ENCODE results near the gene MTA3. TPM values are rescaled to one million over a fixed set of nuclear protein-coding genes. Genes with fewer than 3 reads are reported as not detected.

MTA3 gene
- total and polyA plus RNA-seq, 2 donors (not counting 3 experiments of a cell fraction or from before 2014, with no cell fraction given): 36.3 to 53.3 TPM

- intact Hi-C loops (cut with micrococcal nuclease): no loop called here
- H4K20me1 ChIP-seq (replicated peaks; ENCODE audit: control insufficient read depth, extremely low read depth, insufficient read depth, low read length): no peaks in the 10 kb centered on the region
- H3K36me3 ChIP-seq (ENCODE audit: control insufficient read depth in 2 of 2, extremely low read depth in 1 of 2, insufficient read depth in 2 of 2, low read length in 2 of 2): no peaks in the 10 kb centered on the region
- FAIRE-seq (no peak), DNase-seq (ENCODE audit: low read depth, low spot score) (no peak)
- TF ChIP-seq POLR2AphosphoS5 (IDR thresholded peaks at IDR 0.05; ENCODE audit: insufficient read depth, low read depth, low read length): no peak
- TF ChIP-seq MYC (IDR thresholded peaks at IDR 0.05; ENCODE audit: low read depth, low read length): no peak
- TF ChIP-seq JUN (IDR thresholded peaks at IDR 0.05; ENCODE audit: borderline replicate concordance, insufficient read depth, insufficient read length, low read depth): no peak
- TF ChIP-seq MAX (IDR thresholded peaks at IDR 0.05; ENCODE audit: insufficient read depth, insufficient read length): no peak
- TF ChIP-seq CTCF (IDR thresholded peaks at IDR 0.05; ENCODE audit: extremely low read depth in 1 of 2, insufficient read depth in 1 of 2, low read depth in 1 of 2, low read length in 2 of 2): no peak
- TF ChIP-seq POLR2A (IDR thresholded peaks at IDR 0.05; ENCODE audit: low read depth, low read length): no peak
- TF ChIP-seq EZH2 (IDR thresholded peaks at IDR 0.05; ENCODE audit: borderline replicate concordance, low read depth, low read length, severe bottlenecking): no peak
- no peak for TF ChIP-seq FOS (IDR thresholded peaks at IDR 0.05; ENCODE audit: borderline replicate concordance, insufficient read depth, low read length)
- no peak for TF ChIP-seq GATA2 (IDR thresholded peaks at IDR 0.05; ENCODE audit: insufficient read depth, insufficient read length, low read depth, low read length)
- BruUV-seq (replicated peaks): no TSS peak
- H3K9ac ChIP-seq (replicated peaks; ENCODE audit: extremely low read depth, insufficient read depth, low read length): no peak overlapping the region
- peaks cover 3% of the 10 kb centered on the region for H3K4me1 ChIP-seq (ENCODE audit: control insufficient read depth, extremely low read depth, insufficient read depth, low read length)
- CTCF ChIA-PET: interaction anchor here (1.9 kb wide), 1 partner anchor 61 kb away, joined by 6 read pairs; no protein-coding TSS in a partner anchor
- no peaks in the 10 kb centered on the region for H3K27me3 ChIP-seq (ENCODE audit: control insufficient read depth in 2 of 2, insufficient read depth in 2 of 2, low read length in 2 of 2)
- no peak overlapping the region for H3K27ac ChIP-seq (ENCODE audit: insufficient read depth, low read depth, low read length)
- H3K4me2 ChIP-seq (ENCODE audit: insufficient read depth, low read length): no peak overlapping the region
- H3K4me3 ChIP-seq (replicated peaks in 1 of 3; ENCODE audit: insufficient read depth in 1 of 3, low read depth in 1 of 3, low read length in 3 of 3): no peak overlapping the region
- POLR2A ChIA-PET: no interaction called here
- dilution Hi-C loops (cut with MboI; ENCODE audit: extremely low pct_ligation_motif_present, low sequenced_read_pairs): no loop called here
- H3K9me1 ChIP-seq (replicated peaks; ENCODE audit: control insufficient read depth, extremely low read depth, insufficient read depth, low read length): no peaks in the 10 kb centered on the region
- H3K9me3 ChIP-seq (replicated peaks; ENCODE audit: control insufficient read depth, insufficient read depth, low read length): no peaks in the 10 kb centered on the region
- peaks cover 12% of the 10 kb centered on the region for H3K79me2 ChIP-seq (ENCODE audit: control insufficient read depth, insufficient read depth, low read length)
- H2AFZ ChIP-seq (ENCODE audit: low read depth, low read length): no peak overlapping the region
Measured at GRCh38 chr2:42602218-42602875, 33.9 kb downstream of the MTA3 start.

Data from endothelial cell of umbilical vein (primary cell).